Measurements from ENCODE around the gene CGN.

The CGN gene

DNA sequence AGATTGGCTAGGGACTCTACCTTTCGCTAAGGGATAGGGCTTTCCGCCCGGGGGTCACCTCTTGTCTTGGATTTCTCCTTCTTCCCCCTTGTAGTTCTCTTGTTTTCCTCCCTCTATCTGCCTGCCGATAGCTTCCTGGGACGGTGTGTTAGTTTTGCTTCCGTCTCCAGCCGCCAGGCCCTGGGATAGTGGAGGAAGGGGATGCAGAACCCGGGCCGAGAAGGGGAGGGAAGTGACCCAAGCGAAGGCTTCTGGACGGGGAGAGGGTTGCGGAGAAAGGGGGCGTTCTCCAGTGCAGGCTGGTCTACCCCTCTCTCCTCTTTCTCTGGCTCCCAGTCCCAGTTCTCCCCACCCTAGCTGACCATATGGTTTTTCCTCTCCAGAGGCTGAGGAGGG is 29.8 kb downstream of the CGN start:
- DNase-seq, result peak; percentile 44
- TF ChIP-seq, protein P1, sequence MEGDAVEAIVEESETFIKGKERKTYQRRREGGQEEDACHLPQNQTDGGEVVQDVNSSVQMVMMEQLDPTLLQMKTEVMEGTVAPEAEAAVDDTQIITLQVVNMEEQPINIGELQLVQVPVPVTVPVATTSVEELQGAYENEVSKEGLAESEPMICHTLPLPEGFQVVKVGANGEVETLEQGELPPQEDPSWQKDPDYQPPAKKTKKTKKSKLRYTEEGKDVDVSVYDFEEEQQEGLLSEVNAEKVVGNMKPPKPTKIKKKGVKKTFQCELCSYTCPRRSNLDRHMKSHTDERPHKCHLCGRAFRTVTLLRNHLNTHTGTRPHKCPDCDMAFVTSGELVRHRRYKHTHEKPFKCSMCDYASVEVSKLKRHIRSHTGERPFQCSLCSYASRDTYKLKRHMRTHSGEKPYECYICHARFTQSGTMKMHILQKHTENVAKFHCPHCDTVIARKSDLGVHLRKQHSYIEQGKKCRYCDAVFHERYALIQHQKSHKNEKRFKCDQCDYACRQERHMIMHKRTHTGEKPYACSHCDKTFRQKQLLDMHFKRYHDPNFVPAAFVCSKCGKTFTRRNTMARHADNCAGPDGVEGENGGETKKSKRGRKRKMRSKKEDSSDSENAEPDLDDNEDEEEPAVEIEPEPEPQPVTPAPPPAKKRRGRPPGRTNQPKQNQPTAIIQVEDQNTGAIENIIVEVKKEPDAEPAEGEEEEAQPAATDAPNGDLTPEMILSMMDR (IDR thresholded peaks at IDR 0.05), result no peak
- Mint-ChIP-seq H3K27ac (no peak overlapping the region), H3K36me3 (ENCODE audit: low read depth) (no peaks in the 10 kb centered on the region), H3K9me3 (no peaks in the 10 kb centered on the region), H3K4me3 (peak overlapping the region; percentile 94), H3K27me3 (ENCODE audit: low read depth, poor library complexity) (peaks cover 5% of the 10 kb centered on the region), H3K4me1 (peaks cover 26% of the 10 kb centered on the region)

DNA sequence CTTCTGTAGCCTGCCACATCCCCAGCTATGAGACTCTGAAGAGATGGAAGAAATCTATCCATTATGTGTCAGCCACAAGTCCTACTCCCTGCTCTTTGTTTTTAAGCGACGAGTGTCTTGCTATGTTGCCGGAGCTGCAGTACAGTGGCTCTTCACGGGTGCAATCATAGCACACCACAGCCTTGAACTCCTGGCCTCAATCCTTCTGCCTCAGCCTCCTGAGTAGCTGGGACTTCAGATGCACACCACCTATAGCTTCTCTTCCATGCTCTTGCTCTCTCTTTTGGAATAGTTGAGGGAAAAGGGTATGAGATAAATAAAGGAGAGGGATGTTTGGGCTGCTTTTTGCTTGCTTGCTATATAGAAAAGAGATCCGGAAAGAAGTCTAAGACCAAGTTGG is 30.6 kb downstream of the CGN start:
- no peaks in the 10 kb centered on the region for H3K36me3 Mint-ChIP-seq (ENCODE audit: low read depth)
- no peak for DNase-seq
- H3K4me1 Mint-ChIP-seq, result peaks cover 29% of the 10 kb centered on the region
- peaks cover 6% of the 10 kb centered on the region for H3K27me3 Mint-ChIP-seq (ENCODE audit: low read depth, poor library complexity)
- H3K4me3 Mint-ChIP-seq, result peak overlapping the region; percentile 94
- H3K9me3 Mint-ChIP-seq, result no peaks in the 10 kb centered on the region
- H3K27ac Mint-ChIP-seq, result no peak overlapping the region
- TF ChIP-seq, protein P1 (IDR thresholded peaks at IDR 0.05), result no peak

DNA sequence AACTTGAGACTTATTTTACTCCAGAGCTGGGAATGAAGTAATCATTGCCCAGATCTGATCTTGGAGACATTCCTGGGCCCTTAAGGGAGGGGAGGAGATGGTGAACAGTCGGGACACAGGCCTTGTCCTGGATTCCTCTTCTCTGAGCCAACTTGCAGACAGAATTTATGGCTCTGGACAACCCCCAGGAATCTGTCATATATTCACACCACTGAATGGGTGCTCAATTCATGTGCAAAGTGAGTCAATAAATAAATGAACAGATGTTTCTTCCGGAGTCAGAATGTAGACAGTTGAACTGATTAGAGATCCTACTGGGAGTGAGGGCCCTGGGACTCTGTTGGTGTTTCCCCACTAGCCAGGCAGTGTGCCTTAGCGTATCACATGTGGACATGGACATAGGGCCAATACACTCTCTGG is 31.5 kb downstream of the CGN start:
- Mint-ChIP-seq H3K4me1 (peaks cover 37% of the 10 kb centered on the region), H3K36me3 (ENCODE audit: low read depth) (no peaks in the 10 kb centered on the region), H3K4me3 (peak overlapping the region; percentile 61), H3K27me3 (ENCODE audit: low read depth, poor library complexity) (peaks cover 6% of the 10 kb centered on the region), H3K27ac (no peak overlapping the region), H3K9me3 (no peaks in the 10 kb centered on the region)
- TF ChIP-seq, protein P1 (IDR thresholded peaks at IDR 0.05), result no peak
- no peak for DNase-seq

DNA sequence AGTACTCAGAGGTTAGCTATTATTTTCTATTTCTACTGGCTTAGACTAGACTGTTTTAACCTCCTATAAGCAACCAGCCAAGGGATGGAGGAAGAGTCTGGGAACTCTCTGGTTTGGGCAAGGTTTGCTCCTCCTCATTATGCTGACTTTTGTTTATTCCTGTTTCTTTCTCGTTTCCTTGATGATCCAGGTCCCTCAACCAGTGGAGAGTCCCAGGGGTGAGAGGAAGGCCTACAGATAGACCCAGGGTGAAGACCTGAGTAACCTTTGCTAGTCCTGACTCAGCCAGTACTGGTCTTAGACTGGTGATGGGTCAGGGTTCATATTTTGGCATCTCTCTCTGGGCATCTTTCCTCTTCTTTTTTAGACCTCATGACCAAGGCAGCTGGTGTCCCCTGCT is 34.4 kb downstream of the CGN start:
- H3K36me3 Mint-ChIP-seq (ENCODE audit: low read depth), result no peaks in the 10 kb centered on the region
- H3K4me1 Mint-ChIP-seq, result peaks cover 45% of the 10 kb centered on the region
- peaks cover 6% of the 10 kb centered on the region for H3K27me3 Mint-ChIP-seq (ENCODE audit: low read depth, poor library complexity)
- H3K27ac Mint-ChIP-seq, result no peak overlapping the region
- TF ChIP-seq, protein P1 (IDR thresholded peaks at IDR 0.05), result no peak
- DNase-seq, result no peak
- no peaks in the 10 kb centered on the region for H3K9me3 Mint-ChIP-seq
- H3K4me3 Mint-ChIP-seq, result no peak overlapping the region

DNA sequence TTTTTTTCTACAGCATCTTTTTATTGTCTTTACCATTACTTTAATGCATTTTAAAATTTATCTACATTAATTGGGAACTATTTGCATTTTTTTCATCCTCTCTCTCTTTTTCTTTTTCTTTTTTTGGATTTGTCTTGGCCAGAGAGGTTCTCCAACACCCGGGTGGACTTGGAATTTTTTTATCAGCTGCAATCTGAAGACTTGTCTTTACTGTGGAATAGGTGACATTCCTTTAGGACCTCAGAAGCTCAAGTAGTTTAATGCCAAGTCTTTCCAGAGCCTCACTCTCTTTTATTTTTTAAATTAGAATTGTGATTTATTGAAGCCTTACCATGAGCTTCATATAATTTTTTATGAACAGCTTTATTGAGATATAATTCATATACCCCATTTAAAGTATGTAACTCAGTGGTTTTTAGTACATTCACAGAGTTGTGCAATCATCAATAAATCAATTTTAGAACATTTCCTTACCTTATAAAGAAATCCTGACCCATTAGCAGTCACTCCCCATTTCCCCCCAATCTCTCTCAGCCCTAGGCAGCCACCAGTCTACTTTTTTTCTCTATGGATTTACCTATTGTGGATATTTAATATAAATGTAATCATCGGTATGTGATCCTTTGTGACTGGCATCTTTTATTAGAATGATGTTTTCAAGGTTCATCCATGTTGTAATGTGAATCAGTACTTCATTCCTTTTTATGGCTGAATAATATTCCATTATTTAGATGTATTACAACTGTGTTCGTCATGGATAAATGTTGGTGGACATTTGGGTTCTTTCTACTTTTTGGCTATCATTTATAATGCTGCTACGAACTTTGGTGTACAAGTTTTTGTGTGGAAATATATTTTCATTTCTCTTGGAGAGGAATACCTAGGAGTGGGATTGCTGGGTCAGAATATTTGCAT is 35.1 kb downstream of the CGN start:
- Mint-ChIP-seq H3K4me1 (peaks cover 38% of the 10 kb centered on the region), H3K36me3 (ENCODE audit: low read depth) (no peaks in the 10 kb centered on the region), H3K27ac (no peak overlapping the region), H3K9me3 (no peaks in the 10 kb centered on the region), H3K4me3 (no peak overlapping the region), H3K27me3 (ENCODE audit: low read depth, poor library complexity) (peaks cover 6% of the 10 kb centered on the region)
- TF ChIP-seq, protein P1 (IDR thresholded peaks at IDR 0.05), result no peak
- DNase-seq, result no peak

Data from nephron progenitor cell (in vitro differentiated cells).